GM21515 (cell line): Measurements from ENCODE around the gene MTMR12.

ENCODE experiments used
- ATAC-seq: cut with Tn5 transposase; IDR thresholded peaks from one replicate; pipeline ENCODE4 v1.9.1; 2021; ENCODE audit not compliant: unreplicated experiment

MTMR12 gene, protein sequence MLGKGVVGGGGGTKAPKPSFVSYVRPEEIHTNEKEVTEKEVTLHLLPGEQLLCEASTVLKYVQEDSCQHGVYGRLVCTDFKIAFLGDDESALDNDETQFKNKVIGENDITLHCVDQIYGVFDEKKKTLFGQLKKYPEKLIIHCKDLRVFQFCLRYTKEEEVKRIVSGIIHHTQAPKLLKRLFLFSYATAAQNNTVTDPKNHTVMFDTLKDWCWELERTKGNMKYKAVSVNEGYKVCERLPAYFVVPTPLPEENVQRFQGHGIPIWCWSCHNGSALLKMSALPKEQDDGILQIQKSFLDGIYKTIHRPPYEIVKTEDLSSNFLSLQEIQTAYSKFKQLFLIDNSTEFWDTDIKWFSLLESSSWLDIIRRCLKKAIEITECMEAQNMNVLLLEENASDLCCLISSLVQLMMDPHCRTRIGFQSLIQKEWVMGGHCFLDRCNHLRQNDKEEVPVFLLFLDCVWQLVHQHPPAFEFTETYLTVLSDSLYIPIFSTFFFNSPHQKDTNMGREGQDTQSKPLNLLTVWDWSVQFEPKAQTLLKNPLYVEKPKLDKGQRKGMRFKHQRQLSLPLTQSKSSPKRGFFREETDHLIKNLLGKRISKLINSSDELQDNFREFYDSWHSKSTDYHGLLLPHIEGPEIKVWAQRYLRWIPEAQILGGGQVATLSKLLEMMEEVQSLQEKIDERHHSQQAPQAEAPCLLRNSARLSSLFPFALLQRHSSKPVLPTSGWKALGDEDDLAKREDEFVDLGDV

GRCh38 chr5:32312595-32313332, at the start of gene MTMR12:
Gene MTMR12, minus strand, starts transcription at chr5:32312939. Its CDS starts 101 bp downstream, at chr5:32312838.
- peak; percentile 94 for ATAC-seq

- no peak for ATAC-seq
These were observed 49.8 kb upstream of the MTMR12 start for GRCh38 chr5:32362527-32362926.

DNA sequence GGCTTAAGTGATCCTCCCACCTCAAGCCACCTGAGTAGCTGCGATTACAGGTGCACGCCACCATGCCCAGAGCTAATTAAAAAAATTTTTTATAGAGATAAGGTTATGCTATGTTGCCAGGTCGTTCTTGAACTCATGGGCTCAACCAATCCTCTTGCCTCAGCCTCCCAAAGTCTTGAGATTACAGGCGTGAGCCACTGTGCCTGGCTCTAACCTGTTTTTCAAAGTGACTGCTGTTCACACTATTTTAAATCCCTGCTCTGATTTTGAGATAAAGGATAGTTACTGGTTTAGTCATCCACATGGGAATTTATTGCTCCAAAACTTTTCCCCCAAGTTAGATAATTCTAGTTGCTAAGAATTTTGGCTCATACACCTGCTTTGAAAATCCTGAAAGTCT, 48.2 kb upstream of the MTMR12 start:
- no peak for ATAC-seq

DNA sequence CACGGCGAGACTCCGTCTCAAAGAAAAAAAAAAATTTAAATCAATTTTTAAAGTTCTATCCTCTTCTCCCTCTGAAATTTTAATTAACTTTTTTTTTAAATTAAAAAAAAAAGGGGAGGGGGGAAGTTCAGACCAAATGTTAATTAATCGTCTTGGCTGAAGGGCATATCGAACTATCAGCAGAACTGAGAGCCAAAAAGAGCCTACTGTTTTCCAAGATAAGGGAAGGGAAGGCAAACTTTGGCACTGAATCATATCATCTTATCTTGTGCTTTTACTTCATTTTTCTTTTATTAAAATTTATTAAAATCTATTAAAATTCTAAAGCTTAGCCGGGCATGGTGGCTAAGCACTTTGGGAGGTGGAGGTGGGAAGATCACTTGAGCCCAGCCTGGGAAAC, 45.9 kb upstream of the MTMR12 start:
- ATAC-seq: no peak

- no peak for ATAC-seq
These were observed 44.9 kb upstream of the MTMR12 start for GRCh38 chr5:32357658-32358057.

- no peak for ATAC-seq
These were observed 42.9 kb upstream of the MTMR12 start for GRCh38 chr5:32355686-32356085.

GRCh38 chr5:32353420-32353819, 40.7 kb upstream of the MTMR12 start:
- no peak for ATAC-seq

DNA sequence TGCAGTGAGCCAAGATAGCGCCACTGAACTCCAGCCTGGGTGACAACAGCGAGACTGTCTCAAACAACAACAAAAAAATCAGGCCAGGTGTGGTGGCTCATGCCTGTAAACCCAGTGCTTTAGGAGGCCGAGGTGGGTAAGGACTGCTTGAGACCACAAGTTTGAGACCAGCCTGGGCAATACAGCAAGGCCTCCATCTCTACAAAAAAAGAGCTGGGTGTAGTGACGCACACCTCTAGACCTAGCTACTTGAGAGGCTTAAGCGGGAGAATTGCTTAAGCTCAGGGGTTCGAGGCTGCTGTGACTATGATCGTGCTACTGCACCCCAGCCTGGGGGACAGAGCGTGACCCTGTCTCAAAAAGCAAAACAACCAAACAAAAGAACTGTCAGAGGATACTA, 39.9 kb upstream of the MTMR12 start:
- no peak for ATAC-seq

- ATAC-seq: no peak
These were observed 34.1 kb upstream of the MTMR12 start for GRCh38 chr5:32346869-32347268.

- ATAC-seq: no peak
These were observed 30.4 kb upstream of the MTMR12 start for GRCh38 chr5:32343058-32343672.

- ATAC-seq: no peak
These were observed 29.9 kb upstream of the MTMR12 start for GRCh38 chr5:32342656-32343055.

- no peak for ATAC-seq
These were observed 27.1 kb upstream of the MTMR12 start for GRCh38 chr5:32339878-32340277.

GRCh38 chr5:32339198-32339597, 26.5 kb upstream of the MTMR12 start:
- no peak for ATAC-seq

GRCh38 chr5:32332966-32333365, 20.2 kb upstream of the MTMR12 start:
- no peak for ATAC-seq

GRCh38 chr5:32332361-32332760, 19.6 kb upstream of the MTMR12 start:
- ATAC-seq: no peak

DNA sequence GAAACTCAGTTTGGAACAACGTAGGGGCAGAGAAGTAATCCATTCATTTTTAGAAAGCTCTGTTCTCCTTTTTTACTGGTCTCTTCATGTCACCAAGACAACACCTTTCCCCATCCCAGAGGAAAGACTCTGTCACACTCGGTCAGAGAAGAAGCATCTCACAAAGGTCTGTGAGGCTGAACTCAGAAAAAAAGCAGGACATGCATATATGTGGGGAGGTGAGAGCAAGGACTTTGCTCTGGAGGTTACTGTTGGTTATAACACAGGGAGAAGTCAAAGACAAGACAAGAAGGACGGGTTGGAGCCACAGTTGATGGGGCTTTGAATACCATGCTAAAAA, 19.2 kb upstream of the MTMR12 start:
- no peak for ATAC-seq

- no peak for ATAC-seq
These were observed 18.6 kb upstream of the MTMR12 start for GRCh38 chr5:32331217-32331934.

DNA sequence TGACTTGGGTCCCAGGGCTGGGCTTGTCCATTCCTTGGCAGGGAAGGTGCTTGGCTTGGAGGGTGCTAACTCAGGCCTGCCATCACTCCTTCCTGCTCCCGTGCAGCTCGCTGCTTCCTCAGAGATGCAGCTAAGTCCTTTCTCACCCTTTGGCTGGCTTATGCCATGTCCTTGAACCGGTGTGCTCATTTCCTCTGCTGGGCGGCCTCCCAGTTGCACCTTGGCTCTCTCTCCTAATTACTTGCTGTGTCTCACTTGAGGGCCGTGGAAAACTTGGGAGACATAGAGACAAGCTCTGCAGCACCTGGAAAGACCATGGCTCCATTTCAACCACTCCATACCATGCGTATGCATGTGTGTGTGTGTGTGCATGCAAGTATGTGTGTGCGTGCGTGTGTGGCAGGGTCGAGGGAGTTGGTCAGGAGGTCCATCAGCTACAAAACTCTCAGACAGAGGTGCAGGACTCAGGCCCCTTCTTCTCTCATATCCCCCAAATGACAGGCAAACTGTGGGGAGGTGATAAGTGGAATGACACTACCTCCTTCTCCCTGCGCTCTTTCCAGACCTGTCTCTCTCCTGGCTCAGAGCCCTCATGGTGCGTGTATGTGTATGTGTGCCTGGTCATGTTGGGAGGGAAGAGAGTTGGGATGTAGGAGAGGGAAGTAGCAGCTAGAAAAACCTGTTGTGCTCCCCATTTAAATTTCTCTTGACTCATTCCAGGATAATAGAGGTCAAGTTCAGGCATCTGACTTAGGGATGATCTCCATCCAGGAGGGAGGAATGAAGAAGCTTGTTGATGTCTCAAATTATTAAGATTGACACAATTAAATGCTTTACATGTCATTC, 17.6 kb upstream of the MTMR12 start:
- no peak for ATAC-seq

- no peak for ATAC-seq
These were observed 16.7 kb upstream of the MTMR12 start for GRCh38 chr5:32329395-32329834.
